ENCODE measurements around the gene SLITRK2.

SLITRK2 gene

DNA sequence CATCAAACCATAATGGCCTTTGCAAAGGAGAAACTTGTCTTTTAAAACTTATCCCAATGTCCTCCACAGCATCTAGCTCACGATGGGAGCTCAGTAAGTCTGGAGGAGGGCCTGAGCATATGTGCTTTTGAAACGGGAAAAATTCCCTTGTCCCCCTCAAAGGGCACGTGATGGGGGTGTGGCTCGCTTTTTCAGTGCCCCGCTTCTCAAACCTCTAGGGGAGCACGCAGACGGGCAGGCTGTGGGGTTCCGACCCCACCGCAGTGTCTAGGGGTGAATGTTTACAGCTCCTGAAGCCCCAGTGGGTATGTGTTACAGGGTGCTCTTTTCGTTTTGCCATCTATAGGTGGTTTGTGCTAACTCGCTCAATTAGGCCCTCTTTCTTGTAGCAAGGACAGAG, 31.2 kb downstream of the SLITRK2 start:
- in situ Hi-C loops (cut with HindIII; ENCODE audit: low sequenced_read_pairs): no loop called here

DNA sequence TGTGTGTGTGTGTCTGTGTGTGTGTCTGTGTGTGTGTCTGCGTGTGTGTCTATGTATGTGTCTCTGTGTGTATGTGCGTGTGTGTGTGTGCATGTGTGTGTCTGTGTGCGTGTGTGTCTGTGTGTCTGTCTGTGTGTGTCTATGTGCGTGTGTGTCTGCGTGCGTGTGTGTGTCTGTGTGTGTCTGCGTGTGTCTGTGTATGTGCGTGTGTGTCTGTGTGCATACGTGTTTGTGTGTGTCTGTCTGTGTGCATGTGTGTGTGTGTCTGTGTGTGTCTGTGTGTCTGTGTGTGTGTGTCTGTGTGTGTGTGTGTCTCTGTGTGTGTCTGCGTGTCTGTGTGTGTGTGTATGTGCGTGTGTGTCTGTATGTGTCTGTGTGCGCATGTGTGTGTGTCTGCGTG, 35.6 kb downstream of the SLITRK2 start:
- in situ Hi-C loops (cut with HindIII; ENCODE audit: low sequenced_read_pairs): no loop called here

DNA sequence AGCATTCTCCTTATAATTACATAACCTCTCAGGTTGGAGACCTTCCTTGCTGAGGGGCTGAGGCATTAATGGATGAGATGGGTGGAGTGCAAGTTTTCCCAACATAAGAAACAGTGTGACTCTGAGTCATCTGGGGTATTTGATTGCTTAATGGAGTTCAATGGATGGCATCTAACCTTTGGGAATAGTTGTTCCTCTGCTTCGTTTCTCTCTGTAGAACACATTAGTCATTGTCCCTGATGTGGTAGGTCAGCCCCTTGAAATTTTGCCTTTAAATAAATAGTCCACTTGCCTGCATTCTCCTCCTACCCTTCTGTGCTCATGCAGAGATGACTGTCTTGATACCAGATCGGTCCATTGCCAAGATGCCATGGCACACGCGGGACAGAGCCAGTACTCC, 38.6 kb downstream of the SLITRK2 start:
- in situ Hi-C loops (cut with HindIII; ENCODE audit: low sequenced_read_pairs): no loop called here

DNA sequence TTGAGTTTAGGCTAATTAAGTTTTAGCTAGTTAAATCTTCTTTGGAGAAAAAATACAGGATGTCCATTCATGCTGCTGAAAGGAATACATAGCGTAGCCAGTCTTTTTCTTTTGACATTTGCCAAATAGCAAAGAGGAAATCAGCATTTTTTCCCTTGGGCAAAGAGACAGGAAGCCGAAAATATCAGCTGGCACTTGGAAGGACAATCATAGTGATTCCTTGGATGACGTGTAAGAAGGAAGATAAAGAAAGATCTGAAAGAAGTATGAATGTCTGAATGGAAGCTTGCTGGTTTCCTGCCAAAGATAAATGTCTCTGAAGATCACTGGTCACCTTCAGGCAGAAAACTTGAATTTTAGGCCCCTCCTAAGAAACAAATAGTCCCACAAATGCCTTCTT, 44.2 kb downstream of the SLITRK2 start:
- in situ Hi-C loops (cut with HindIII; ENCODE audit: low sequenced_read_pairs): no loop called here

DNA sequence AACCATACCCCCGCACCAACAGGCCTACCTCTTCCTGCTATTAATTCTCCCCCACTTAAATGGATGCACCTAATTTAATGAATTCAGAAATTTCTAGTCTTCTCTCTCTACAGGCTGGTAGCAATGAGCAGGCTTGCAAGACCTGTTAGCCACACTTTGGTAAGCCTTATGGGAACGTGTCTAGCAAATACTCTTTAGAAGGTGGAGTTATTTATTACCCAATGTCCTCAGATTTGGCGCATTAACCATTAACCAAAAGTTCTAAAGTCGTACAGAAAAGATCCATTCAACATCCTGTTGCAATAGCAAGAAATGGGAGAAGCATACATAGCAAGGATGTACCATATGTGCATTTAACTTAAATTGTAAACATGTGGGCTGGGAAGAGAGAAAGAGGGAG, 47.5 kb downstream of the SLITRK2 start:
- in situ Hi-C loops (cut with HindIII; ENCODE audit: low sequenced_read_pairs): no loop called here
